IPS-18a (cell line): Measurements from ENCODE around the gene VAC14.

ENCODE experiments used
- H3K27ac ChIP-seq: one replicate; pipeline ENCODE4 v1.5.1; 2013; ENCODE audit warnings: low read length
- H3K27me3 ChIP-seq: one replicate; pipeline ENCODE4 v1.6.1; 2013; ENCODE audit warnings: mild to moderate bottlenecking, low read length; ENCODE audit not compliant: control insufficient read depth, insufficient read depth
- H3K36me3 ChIP-seq: one replicate; pipeline ENCODE4 v1.6.1; 2013; ENCODE audit warnings: low read depth, low read length; ENCODE audit not compliant: control insufficient read depth
- H3K4me1 ChIP-seq: one replicate; pipeline ENCODE4 v1.6.1; 2013; ENCODE audit warnings: low read depth, low read length; ENCODE audit not compliant: control insufficient read depth
- H3K4me3 ChIP-seq: one replicate; pipeline ENCODE4 v1.5.1; 2013; ENCODE audit warnings: low read length
- H3K9ac ChIP-seq: one replicate; pipeline ENCODE4 v1.6.1; 2013; ENCODE audit warnings: mild to moderate bottlenecking, low read length, moderate library complexity
- H3K9me3 ChIP-seq: one replicate; pipeline ENCODE4 v1.6.1; 2013; ENCODE audit warnings: low read depth, low read length; ENCODE audit not compliant: control insufficient read depth

The VAC14 gene

GRCh38 chr16:70656712-70657263 lies 144.2 kb downstream of the VAC14 start:
- H3K36me3 ChIP-seq: no peaks in the 10 kb centered on the region
- H3K4me1 ChIP-seq: peaks cover 3% of the 10 kb centered on the region
- no peaks in the 10 kb centered on the region for H3K27me3 ChIP-seq
- H3K4me3 ChIP-seq: no peak overlapping the region
- no peak overlapping the region for H3K27ac ChIP-seq
- no peak overlapping the region for H3K9ac ChIP-seq
- no peaks in the 10 kb centered on the region for H3K9me3 ChIP-seq

DNA sequence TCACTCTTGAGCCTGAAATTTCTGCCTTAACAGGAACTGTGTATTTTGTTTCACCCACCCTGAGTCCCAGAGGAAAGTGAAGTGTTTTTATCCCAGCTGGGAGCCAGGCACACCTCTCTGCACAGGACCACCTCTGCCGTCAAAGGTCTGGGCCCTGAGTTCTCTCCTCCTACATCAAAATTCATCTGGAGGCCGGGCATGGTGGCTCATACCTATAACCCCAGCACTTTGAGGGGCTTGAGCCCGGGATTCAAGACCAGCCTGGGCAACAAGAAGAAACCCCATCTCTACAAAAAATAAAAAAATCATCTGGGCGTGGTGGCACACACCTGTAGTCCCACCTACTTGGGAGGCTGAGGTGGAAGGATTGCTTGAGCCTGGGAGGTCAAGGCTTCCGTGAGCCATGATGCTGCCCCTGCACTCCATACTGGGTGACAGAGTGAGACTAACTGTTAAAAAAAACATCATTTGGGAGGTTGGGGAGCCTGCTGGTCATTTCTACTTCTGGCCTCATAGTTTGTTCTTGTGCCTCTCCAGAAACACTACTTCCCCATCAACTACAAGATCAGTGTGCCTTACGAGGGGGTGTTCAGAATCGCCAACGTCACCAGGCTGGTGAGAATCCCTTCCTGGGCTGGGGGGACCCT lies 144.8 kb downstream of the VAC14 start:
- H3K9me3 ChIP-seq: no peaks in the 10 kb centered on the region
- H3K36me3 ChIP-seq: no peaks in the 10 kb centered on the region
- peaks cover 3% of the 10 kb centered on the region for H3K4me1 ChIP-seq
- no peak overlapping the region for H3K27ac ChIP-seq
- no peaks in the 10 kb centered on the region for H3K27me3 ChIP-seq
- no peak overlapping the region for H3K4me3 ChIP-seq
- no peak overlapping the region for H3K9ac ChIP-seq

DNA sequence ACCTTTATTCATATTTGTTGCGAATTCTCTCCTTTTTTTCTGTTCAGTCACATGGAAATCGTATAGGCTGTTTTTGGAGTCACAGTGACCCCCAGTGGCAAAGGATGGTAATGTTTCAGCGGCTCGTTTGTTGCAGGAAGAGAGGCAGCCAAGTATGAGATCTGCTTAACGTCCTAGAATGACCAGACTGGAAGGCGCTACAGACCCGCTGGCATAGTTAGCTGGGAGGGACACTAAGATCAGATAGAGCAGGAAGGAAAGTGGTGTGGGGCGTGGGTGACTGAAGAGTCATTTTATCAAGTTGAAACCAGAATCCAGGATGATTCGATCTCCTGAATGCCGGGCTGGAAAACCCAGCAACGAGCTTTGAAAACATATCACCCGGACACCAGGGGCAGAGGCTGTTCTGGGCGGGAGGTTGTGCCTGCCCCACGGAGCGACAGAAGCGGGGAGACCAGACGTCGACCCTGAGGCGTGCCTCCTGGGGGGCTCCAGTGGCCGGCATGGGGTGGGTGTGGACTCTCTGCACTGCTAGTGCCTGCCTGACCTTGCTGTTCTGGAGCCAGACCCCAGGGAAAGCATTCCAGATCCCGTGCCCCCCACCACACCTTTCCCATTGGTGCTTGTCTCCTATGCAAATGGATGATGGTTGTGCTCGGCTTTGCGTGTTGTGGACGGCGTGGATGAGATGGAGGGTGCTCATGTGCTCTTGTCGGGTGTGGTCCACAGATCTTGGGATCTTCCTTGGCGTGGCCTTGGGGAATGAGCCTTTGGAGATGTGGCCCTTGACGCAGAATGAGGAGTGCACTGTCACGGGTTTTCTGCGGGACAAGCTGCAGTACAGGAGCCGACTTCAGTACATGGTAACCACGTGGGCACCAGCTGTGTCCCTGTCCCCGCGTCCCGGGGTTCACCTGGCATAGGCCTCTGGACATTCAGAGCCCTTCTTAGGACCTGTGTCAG lies 146.9 kb downstream of the VAC14 start:
- no peak overlapping the region for H3K9ac ChIP-seq
- peaks cover 3% of the 10 kb centered on the region for H3K4me1 ChIP-seq
- no peaks in the 10 kb centered on the region for H3K9me3 ChIP-seq
- H3K4me3 ChIP-seq: no peak overlapping the region
- H3K27ac ChIP-seq: no peak overlapping the region
- H3K27me3 ChIP-seq: no peaks in the 10 kb centered on the region
- no peaks in the 10 kb centered on the region for H3K36me3 ChIP-seq

GRCh38 chr16:70653406-70653805 lies 147.6 kb downstream of the VAC14 start:
- Histone ChIP-seq H3K9me3 (no peaks in the 10 kb centered on the region), H3K4me3 (no peak overlapping the region), H3K4me1 (peaks cover 3% of the 10 kb centered on the region), H3K27me3 (no peaks in the 10 kb centered on the region), H3K27ac (no peak overlapping the region), H3K36me3 (no peaks in the 10 kb centered on the region), H3K9ac (no peak overlapping the region)

DNA sequence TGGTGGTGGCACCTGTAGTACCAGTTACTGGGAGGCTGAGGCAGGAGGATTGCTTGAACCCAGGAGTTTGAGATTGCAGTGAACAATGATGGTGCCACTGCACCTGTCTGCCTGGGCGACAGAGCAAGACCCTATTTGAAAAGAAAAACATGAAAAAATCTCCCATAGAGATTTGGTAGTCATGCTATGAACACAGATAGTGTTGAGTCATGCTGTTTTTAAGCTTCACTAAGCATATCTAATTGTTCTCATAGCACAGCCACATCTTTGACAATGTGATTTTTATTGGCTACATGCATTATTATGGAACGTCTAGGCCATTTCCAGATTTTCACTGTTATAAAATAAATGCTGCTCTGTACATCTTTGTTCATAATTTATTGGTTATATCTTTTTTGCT lies 148.6 kb downstream of the VAC14 start:
- Histone ChIP-seq H3K36me3 (no peaks in the 10 kb centered on the region), H3K9me3 (no peaks in the 10 kb centered on the region), H3K9ac (no peak overlapping the region), H3K4me3 (no peak overlapping the region), H3K27ac (no peak overlapping the region), H3K4me1 (peaks cover 3% of the 10 kb centered on the region), H3K27me3 (no peaks in the 10 kb centered on the region)

DNA sequence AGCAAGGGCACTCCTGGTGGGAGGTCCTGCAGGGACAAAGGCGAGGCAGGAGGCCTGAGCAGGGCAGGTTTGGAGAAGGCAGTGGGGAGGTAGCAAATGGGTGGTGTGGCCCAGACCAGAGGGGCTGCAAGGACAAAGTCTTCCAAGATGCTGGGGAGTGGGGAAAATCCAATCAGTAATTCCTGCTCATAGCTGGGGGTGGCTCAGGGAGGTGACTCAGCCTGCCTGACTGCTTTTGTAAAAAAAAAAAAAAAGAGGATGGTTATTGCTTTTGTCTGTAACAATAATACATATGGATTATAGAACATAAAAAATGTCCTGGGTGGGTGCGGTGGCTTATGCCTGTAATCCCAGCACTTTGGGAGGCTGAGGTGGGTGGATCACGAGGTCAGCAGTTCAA lies 149.4 kb downstream of the VAC14 start:
- Histone ChIP-seq H3K27ac (no peak overlapping the region), H3K4me1 (peaks cover 3% of the 10 kb centered on the region), H3K9me3 (no peaks in the 10 kb centered on the region), H3K9ac (no peak overlapping the region), H3K4me3 (no peak overlapping the region), H3K36me3 (no peaks in the 10 kb centered on the region), H3K27me3 (no peaks in the 10 kb centered on the region)

GRCh38 chr16:70650216-70650615 lies 150.7 kb downstream of the VAC14 start:
- H3K27me3 ChIP-seq: no peaks in the 10 kb centered on the region
- H3K4me1 ChIP-seq: peaks cover 3% of the 10 kb centered on the region
- H3K36me3 ChIP-seq: no peaks in the 10 kb centered on the region
- no peaks in the 10 kb centered on the region for H3K9me3 ChIP-seq
- no peak overlapping the region for H3K9ac ChIP-seq
- no peak overlapping the region for H3K27ac ChIP-seq
- no peak overlapping the region for H3K4me3 ChIP-seq

DNA sequence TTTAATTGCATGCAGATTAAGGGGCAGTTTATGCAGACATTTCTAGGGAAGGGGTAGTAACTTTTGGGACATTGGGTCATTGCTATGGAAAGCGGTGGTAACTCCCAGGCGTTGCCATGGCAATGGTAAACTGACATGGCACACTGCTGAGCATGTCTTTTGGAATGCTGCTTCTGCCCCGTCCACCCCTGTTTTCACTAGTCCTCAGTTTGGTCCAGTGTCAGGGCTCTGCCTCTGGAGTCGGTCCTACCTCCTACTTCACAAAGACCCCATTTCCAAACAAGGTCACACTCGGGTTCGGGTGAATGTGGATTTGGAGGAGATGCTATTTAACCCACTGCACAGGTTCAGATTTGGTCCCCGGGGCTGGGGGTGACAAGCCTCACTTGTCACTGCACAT lies 151.7 kb downstream of the VAC14 start:
- no peak overlapping the region for H3K9ac ChIP-seq
- H3K36me3 ChIP-seq: no peaks in the 10 kb centered on the region
- H3K27me3 ChIP-seq: no peaks in the 10 kb centered on the region
- no peaks in the 10 kb centered on the region for H3K9me3 ChIP-seq
- no peak overlapping the region for H3K4me3 ChIP-seq
- H3K27ac ChIP-seq: no peak overlapping the region
- peaks cover 3% of the 10 kb centered on the region for H3K4me1 ChIP-seq

DNA sequence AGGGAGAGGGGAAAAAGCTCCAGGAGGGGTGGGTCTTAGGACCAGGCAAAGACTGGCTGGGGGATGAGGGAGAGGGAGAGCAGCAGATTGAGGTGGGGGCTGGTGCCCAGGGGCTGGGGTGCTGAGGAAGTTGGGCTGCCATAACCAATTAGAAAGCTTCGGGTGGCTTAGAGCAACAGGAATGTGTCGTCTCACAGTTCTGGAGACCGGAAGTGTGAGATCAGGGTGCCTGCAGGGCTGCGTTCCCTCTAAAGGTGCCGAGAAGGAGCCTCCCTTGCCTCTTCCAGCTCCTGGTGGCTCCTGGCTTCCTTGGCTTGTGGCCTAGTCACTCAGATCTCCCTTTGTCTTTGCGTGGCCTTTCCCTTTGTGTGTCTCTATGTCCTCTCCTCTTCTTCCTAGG lies 152.4 kb downstream of the VAC14 start:
- no peak overlapping the region for H3K9ac ChIP-seq
- H3K27me3 ChIP-seq: no peaks in the 10 kb centered on the region
- H3K27ac ChIP-seq: no peak overlapping the region
- no peaks in the 10 kb centered on the region for H3K36me3 ChIP-seq
- no peaks in the 10 kb centered on the region for H3K9me3 ChIP-seq
- H3K4me1 ChIP-seq: no peaks in the 10 kb centered on the region
- H3K4me3 ChIP-seq: no peak overlapping the region

GRCh38 chr16:70647441-70648359 lies 153.3 kb downstream of the VAC14 start:
- H3K9ac ChIP-seq: no peak overlapping the region
- H3K27ac ChIP-seq: no peak overlapping the region
- H3K4me1 ChIP-seq: no peaks in the 10 kb centered on the region
- H3K4me3 ChIP-seq: no peak overlapping the region
- H3K36me3 ChIP-seq: no peaks in the 10 kb centered on the region
- H3K9me3 ChIP-seq: no peaks in the 10 kb centered on the region
- no peaks in the 10 kb centered on the region for H3K27me3 ChIP-seq
